ENCODE data around the gene KIRREL3.

DNA sequence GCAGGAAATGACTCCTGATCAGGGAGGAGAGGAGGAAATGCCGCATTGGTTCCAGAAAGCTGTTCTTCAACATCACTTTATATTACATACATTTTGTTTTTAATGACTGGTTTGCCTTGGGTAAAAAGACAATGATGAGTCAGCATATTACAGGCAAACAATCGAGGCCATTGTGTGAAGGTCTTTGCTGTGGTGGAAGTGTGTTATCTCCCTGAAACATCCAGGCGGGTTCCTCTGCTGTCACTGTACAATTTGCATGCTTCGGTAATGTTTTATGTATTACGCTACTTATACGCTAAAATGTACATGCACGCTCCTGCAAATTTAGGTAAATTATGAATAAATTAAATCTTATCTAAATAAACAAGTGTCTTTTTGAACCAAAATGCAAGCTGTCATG, 161.1 kb downstream of the KIRREL3 start:
- TF ChIP-seq REST (IDR thresholded peaks at IDR 0.05; ENCODE audit: insufficient replicate concordance, low read depth) (no peak), POLR2AphosphoS5 (IDR thresholded peaks at IDR 0.05; ENCODE audit: low read depth) (no peak)

All from HL-60 (cell line).